Measurements from ENCODE around the gene CD44. TPM values are rescaled to one million over a fixed set of nuclear protein-coding genes. Genes with fewer than 3 reads are reported as not detected.

Gene CD44
- total RNA-seq, 4 donors from 2014 or later = 135 to 636 (median 397) TPM

DNA sequence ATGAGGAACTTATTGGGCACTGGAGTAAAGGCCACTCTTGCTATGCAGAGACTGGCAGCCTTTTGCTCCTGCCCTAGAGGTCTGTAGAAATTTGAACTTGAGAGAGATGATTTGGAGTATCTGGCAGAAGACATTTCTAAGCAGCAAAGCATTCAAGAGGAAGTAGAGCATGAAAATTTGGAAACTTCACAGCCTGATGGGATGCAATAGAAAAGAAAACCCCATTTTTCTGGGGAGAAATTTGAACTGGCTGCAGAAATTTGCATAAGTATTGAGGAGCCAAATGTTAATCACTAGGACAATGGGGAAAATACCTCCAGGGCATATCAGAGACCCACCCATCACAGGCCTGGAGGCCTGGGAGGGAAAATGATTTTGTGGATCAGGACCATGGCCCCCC lies 29.9 kb upstream of the CD44 start:
- Histone ChIP-seq H3K4me3 (no peak overlapping the region), H3K4me1 (no peaks in the 10 kb centered on the region), H3K27me3 (no peaks in the 10 kb centered on the region), H3K36me3 (no peaks in the 10 kb centered on the region), H3K9me3 (no peaks in the 10 kb centered on the region), H3K27ac (no peak overlapping the region)
- TF ChIP-seq POLR2A (IDR thresholded peaks at IDR 0.05) = no peak
- TF ChIP-seq, protein P1, sequence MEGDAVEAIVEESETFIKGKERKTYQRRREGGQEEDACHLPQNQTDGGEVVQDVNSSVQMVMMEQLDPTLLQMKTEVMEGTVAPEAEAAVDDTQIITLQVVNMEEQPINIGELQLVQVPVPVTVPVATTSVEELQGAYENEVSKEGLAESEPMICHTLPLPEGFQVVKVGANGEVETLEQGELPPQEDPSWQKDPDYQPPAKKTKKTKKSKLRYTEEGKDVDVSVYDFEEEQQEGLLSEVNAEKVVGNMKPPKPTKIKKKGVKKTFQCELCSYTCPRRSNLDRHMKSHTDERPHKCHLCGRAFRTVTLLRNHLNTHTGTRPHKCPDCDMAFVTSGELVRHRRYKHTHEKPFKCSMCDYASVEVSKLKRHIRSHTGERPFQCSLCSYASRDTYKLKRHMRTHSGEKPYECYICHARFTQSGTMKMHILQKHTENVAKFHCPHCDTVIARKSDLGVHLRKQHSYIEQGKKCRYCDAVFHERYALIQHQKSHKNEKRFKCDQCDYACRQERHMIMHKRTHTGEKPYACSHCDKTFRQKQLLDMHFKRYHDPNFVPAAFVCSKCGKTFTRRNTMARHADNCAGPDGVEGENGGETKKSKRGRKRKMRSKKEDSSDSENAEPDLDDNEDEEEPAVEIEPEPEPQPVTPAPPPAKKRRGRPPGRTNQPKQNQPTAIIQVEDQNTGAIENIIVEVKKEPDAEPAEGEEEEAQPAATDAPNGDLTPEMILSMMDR (IDR thresholded peaks at IDR 0.05) = no peak
- DNase-seq = no peak
- intact Hi-C loops (cut with DNase I; ENCODE audit: low total_unique reads) = no loop called here

DNA sequence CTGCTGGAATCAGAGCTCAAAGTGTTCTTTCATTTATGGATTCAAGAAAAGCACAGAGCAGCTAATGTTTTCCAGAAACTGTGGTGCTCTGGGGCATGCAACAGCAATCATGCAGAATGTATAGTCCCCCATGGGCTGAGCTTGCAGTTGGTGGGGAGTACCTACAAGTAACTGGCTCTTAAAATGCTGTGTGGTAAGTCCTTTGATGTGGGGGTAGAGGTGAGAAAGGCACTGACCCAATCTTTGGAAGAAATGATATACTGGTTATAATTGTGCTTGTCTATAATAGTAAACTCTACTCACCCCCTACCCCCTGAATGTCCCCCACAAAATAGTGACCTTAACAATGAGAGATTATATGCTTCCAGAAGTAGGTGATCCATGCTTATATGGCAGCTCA lies 29.1 kb upstream of the CD44 start:
- TF ChIP-seq, protein P1 (IDR thresholded peaks at IDR 0.05) = no peak
- no peak for TF ChIP-seq POLR2A (IDR thresholded peaks at IDR 0.05)
- DNase-seq = no peak
- Histone ChIP-seq H3K36me3 (no peaks in the 10 kb centered on the region), H3K9me3 (no peaks in the 10 kb centered on the region), H3K4me3 (no peak overlapping the region), H3K27ac (no peak overlapping the region), H3K4me1 (no peaks in the 10 kb centered on the region), H3K27me3 (no peaks in the 10 kb centered on the region)
- intact Hi-C loops (cut with DNase I; ENCODE audit: low total_unique reads) = no loop called here

DNA sequence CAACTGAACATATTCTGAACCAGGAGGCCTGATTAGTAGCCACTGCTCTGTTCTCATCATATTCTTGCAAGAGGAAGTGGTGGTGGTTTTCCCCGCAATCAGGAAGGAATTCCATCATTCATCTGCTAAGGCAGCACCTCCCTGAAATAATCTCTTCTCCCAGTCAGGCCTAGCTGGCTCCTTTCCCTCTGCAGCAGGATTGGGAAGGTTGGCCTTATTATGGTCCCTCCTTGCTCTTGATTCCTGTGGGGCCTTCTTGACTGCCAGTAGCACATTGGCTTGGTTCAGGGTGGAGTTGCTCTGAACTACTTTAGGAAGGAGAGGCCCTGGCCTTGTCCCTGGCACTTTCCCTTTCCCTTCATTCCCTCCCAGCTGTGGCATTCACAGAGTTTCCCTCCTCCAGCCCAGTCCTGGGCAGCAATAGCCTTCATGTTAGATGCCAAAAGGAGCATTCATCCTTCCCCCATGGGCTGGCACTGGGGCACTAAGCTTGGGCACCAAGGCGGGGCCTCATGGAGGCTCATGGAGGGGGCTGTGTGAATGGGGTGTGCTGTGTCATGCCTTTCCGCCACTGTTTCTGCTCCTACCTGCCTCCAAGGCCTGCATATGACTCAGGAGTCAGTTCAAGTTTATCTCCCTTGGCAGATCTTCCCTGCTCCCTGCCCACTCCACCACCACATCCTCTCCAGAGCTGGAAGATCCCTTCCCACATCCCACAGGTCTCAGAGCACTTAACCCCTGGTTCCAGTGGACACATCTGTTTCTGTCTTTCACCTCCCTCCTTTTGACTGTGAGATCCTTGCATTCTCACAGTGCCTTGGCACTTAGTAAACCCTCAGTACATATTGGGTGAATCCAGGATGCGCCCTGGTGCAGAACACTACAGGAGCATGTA lies 27.6 kb upstream of the CD44 start:
- Histone ChIP-seq H3K27ac (peak overlapping the region; percentile 23 to 36), H3K36me3 (no peaks in the 10 kb centered on the region), H3K4me1 (peaks cover 1 to 5% of the 10 kb centered on the region in 2 donors), H3K9me3 (no peaks in the 10 kb centered on the region), H3K27me3 (no peaks in the 10 kb centered on the region), H3K4me3 (no peak overlapping the region)
- TF ChIP-seq, protein P1 (IDR thresholded peaks at IDR 0.05) = no peak
- TF ChIP-seq POLR2A (IDR thresholded peaks at IDR 0.05) = no peak
- DNase-seq = no peak
- intact Hi-C loops (cut with DNase I; ENCODE audit: low total_unique reads) = no loop called here

DNA sequence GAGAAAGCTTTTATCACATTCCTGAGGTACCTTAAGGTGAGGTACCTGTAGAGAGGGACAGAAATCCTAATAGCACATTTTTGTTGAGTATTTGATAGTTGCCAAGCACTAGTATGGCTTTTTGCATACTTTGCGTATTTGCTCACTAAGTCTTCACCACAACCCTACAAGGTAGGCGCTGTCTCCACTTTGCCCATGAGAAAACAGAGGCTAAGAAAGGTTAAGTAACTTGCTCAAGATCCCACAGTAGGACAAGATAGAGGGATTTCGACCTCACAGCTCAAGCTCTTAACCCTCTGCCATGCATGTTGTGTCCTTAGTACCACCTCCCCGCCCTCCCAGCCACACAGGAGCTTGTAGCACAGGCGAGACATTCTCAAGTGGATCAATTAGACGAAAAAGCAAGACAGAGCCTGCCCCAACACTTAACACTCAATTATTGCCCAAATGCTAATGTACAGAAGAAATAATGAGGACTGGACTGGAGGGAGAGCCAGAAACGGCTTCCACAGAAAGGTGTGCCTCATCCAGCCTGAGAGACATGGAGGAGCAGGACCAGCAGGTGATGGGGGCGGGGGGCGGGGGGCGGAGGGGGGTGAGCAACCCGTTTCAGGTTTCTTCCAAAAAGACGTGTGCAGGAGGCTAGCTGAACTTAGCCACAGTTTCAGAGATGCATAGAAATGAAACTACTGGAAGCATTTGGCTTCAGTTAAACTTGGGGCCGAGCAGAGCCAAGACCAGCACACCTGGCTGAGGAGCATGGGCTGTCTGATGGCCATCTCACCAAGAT lies 26.7 kb upstream of the CD44 start:
- TF ChIP-seq, protein P1 (IDR thresholded peaks at IDR 0.05) = no peak
- intact Hi-C loops (cut with DNase I; ENCODE audit: low total_unique reads) = no loop called here
- Histone ChIP-seq H3K36me3 (no peaks in the 10 kb centered on the region), H3K27ac (no peak overlapping the region), H3K9me3 (no peaks in the 10 kb centered on the region), H3K4me1 (peaks cover 5 to 10% of the 10 kb centered on the region in 2 donors), H3K4me3 (no peak overlapping the region), H3K27me3 (no peaks in the 10 kb centered on the region)
- DNase-seq = no peak

DNA sequence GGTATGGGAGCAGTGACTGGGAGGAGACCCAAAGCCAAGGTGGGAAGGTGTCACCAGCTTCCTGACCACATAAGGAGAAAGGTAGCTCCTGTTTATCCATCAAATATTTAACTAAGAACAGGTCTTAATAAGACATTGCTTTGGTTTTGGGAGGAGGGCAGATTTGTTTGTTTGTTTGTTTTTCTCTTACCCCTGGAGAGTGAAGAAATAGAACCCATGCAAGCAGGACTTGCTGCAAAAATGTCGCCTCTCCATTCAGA lies 26.2 kb upstream of the CD44 start:
- DNase-seq = no peak
- no peaks in the 10 kb centered on the region for H3K27me3 ChIP-seq
- TF ChIP-seq, protein P1 (IDR thresholded peaks at IDR 0.05) = no peak
- intact Hi-C loops (cut with DNase I; ENCODE audit: low total_unique reads) = no loop called here
- no peaks in the 10 kb centered on the region for H3K36me3 ChIP-seq
- H3K27ac ChIP-seq = no peak overlapping the region
- H3K4me3 ChIP-seq = no peak overlapping the region
- H3K9me3 ChIP-seq = no peaks in the 10 kb centered on the region
- H3K4me1 ChIP-seq = peaks cover 9 to 10% of the 10 kb centered on the region in 2 donors

Data from uterus (tissue), 4 donors.